Peyer's patch (tissue), 4 donors: Measurements from ENCODE around the gene SUCNR1. TPM values are rescaled to one million over a fixed set of nuclear protein-coding genes. Genes with fewer than 3 reads are reported as not detected.
"Not testable (repeated sequence)": the region's sequence is repeated elsewhere in the genome, so short reads cannot be mapped to it uniquely, and the experiment has no call there.

Experiments used
- DNase-seq, 3 donors: peaks; one replicate each; pipeline ENCODE4 v3.0.0-alpha.2; 2017 to 2019
- H3K27ac ChIP-seq, 4 donors: fragments of 200-600 bp; sonication (generic); one replicate each; pipeline ENCODE4 v1.5.1; 2016 to 2019
- H3K27me3 ChIP-seq, 2 donors: fragments of 200-600 bp; sonication (generic); one replicate each; pipeline ENCODE4 v1.5.1; 2019
- H3K36me3 ChIP-seq, 3 donors: fragments of 200-600 bp; sonication (generic); one replicate each; pipeline ENCODE4 v1.5.1; 2016 to 2019
- H3K4me1 ChIP-seq, 4 donors: fragments of 200-600 bp; sonication (generic); one replicate each; pipeline ENCODE4 v1.5.1; 2016 to 2019
- H3K4me3 ChIP-seq, 4 donors: fragments of 200-600 bp; sonication (generic); 1 replicate in 3 of 4; 2 replicates in 1 of 4; pipeline ENCODE4 v1.5.1; 2016 to 2019; ENCODE audit warnings: mild to moderate bottlenecking in 1 of 4
- H3K9me3 ChIP-seq, 4 donors: fragments of 200-600 bp; sonication (generic); one replicate each; pipeline ENCODE4 v1.5.1; 2016 to 2019; ENCODE audit warnings: mild to moderate bottlenecking in 1 of 4
- CTCF ChIP-seq, 6 experiments: fragments of 450-650 bp in 4 of 6; fragments of 200-600 bp in 2 of 6; sonication (generic) in 1 of 6; IDR thresholded peaks; one replicate each; pipeline ENCODE4 v1.5.1; 2017 to 2019; ENCODE audit warnings: antibody characterized with exemption in 6 of 6, mild to moderate bottlenecking in 3 of 6, moderate library complexity in 1 of 6
- POLR2A ChIP-seq, 2 donors: fragments of 450-650 bp; IDR thresholded peaks; one replicate each; pipeline ENCODE4 v1.5.1; 2017; ENCODE audit warnings: antibody characterized with exemption in 2 of 2, mild to moderate bottlenecking in 2 of 2, moderate library complexity in 2 of 2
- total RNA-seq, 4 donors: library from RNA; depleted of rRNA; stranded (reverse); fragments of >200 nt; gene quantifications; one replicate each; pipeline ENCODE4 v1.1.0, GENCODE V29; 2016

The SUCNR1 gene
- total RNA-seq, 4 donors from 2014 or later = 0.35 to 1.3 (median 0.57) TPM; not detected in 1

GRCh38 chr3:151880416-151880690 lies 6.9 kb downstream of the SUCNR1 start:
- H3K36me3 ChIP-seq = no peaks in the 10 kb centered on the region
- DNase-seq = no peak
- no peak overlapping the region for H3K4me3 ChIP-seq
- H3K27ac ChIP-seq = no peak overlapping the region
- no peaks in the 10 kb centered on the region for H3K9me3 ChIP-seq
- peaks cover 0 to 4% (median 0%) of the 10 kb centered on the region in 4 donors for H3K4me1 ChIP-seq
- TF ChIP-seq CTCF (IDR thresholded peaks at IDR 0.05) (no peak), POLR2A (IDR thresholded peaks at IDR 0.05) (no peak)
- no peaks in the 10 kb centered on the region for H3K27me3 ChIP-seq

DNA sequence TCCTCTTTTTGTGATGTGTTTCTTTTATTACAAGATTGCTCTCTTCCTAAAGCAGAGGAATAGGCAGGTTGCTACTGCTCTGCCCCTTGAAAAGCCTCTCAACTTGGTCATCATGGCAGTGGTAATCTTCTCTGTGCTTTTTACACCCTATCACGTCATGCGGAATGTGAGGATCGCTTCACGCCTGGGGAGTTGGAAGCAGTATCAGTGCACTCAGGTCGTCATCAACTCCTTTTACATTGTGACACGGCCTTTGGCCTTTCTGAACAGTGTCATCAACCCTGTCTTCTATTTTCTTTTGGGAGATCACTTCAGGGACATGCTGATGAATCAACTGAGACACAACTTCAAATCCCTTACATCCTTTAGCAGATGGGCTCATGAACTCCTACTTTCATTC lies 7.7 kb downstream of the SUCNR1 start:
- H3K36me3 ChIP-seq = no peaks in the 10 kb centered on the region
- H3K9me3 ChIP-seq = no peaks in the 10 kb centered on the region
- no peak overlapping the region for H3K4me3 ChIP-seq
- H3K4me1 ChIP-seq = peaks cover 0 to 4% (median 0%) of the 10 kb centered on the region in 4 donors
- no peak overlapping the region for H3K27ac ChIP-seq
- TF ChIP-seq POLR2A (IDR thresholded peaks at IDR 0.05) = no peak
- no peak for TF ChIP-seq CTCF (IDR thresholded peaks at IDR 0.05)
- DNase-seq = no peak
- H3K27me3 ChIP-seq = no peaks in the 10 kb centered on the region

DNA sequence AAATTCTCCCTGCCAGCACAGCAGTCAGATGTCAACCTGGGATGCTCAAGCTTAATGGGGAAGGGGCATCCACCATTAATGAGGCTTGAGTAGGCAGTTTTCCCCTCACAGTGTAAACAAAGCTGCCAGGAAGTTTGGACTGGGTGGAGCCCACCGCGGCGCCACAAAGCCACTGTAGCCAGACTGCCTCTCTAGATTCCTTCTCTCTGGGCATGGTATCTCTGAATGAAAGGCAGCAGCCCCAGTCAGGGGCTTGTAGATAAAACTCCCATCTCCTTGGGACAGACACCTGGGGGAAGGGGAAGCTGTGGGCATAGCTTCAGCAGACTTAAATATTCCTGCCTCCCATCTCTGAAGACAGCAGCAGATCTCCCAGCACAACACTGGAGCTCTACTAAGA lies 12.0 kb downstream of the SUCNR1 start:
- H3K4me3 ChIP-seq, H3K9me3 ChIP-seq: not testable (repeated sequence)

GRCh38 chr3:151887450-151888211 lies 14.2 kb downstream of the SUCNR1 start:
- not testable (repeated sequence) for DNase-seq, H3K27ac ChIP-seq, H3K4me3 ChIP-seq, H3K9me3 ChIP-seq, H3K4me1 ChIP-seq, H3K36me3 ChIP-seq, H3K27me3 ChIP-seq

More for the DNA sequence above, 12.0 kb downstream of the SUCNR1 start:
- not testable (repeated sequence) for H3K27ac ChIP-seq, H3K4me1 ChIP-seq, H3K27me3 ChIP-seq, DNase-seq, H3K36me3 ChIP-seq

DNA sequence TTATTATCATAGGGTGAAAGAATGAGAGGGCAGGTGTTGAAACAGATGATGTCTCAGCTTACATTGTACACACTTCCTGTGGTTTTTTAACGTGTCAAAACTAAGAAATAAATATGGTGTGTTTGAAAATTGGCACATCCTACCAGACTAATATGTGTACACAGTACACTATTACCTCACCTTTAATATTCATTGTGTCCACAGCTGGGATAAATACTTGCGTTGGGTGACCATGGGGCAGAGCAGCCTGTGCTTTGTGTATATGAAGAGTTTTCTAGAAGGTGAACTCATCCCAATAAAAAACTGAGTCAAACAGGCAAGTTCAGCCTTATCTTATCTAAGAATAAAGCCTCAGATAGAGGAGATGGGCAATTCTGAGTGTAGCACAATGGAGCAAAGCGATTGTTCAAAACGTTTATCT lies 17.3 kb downstream of the SUCNR1 start:
- H3K27me3 ChIP-seq = no peaks in the 10 kb centered on the region
- H3K4me1 ChIP-seq = no peaks in the 10 kb centered on the region
- TF ChIP-seq CTCF (IDR thresholded peaks at IDR 0.05) (no peak), POLR2A (IDR thresholded peaks at IDR 0.05) (no peak)
- H3K4me3 ChIP-seq = no peak overlapping the region
- DNase-seq = no peak
- H3K36me3 ChIP-seq = no peaks in the 10 kb centered on the region
- no peak overlapping the region for H3K27ac ChIP-seq
- H3K9me3 ChIP-seq = no peaks in the 10 kb centered on the region

- Histone ChIP-seq H3K4me3 (no peak overlapping the region), H3K27ac (no peak overlapping the region), H3K27me3 (no peaks in the 10 kb centered on the region), H3K4me1 (no peaks in the 10 kb centered on the region), H3K36me3 (no peaks in the 10 kb centered on the region), H3K9me3 (no peaks in the 10 kb centered on the region)
- DNase-seq = no peak
- no peak for TF ChIP-seq CTCF (IDR thresholded peaks at IDR 0.05)
- no peak for TF ChIP-seq POLR2A (IDR thresholded peaks at IDR 0.05)
These were observed 18.3 kb downstream of the SUCNR1 start for GRCh38 chr3:151891721-151892120.

- no peaks in the 10 kb centered on the region for H3K27me3 ChIP-seq
- no peak for TF ChIP-seq POLR2A (IDR thresholded peaks at IDR 0.05)
- TF ChIP-seq CTCF (IDR thresholded peaks at IDR 0.05) = no peak
These were observed 20.8 kb downstream of the SUCNR1 start for GRCh38 chr3:151894219-151894618.

More at GRCh38 chr3:151894219-151894618, 20.8 kb downstream of the SUCNR1 start:
- no peak overlapping the region for H3K27ac ChIP-seq
- no peak for DNase-seq
- H3K36me3 ChIP-seq = no peaks in the 10 kb centered on the region
- no peak overlapping the region for H3K4me3 ChIP-seq
- no peaks in the 10 kb centered on the region for H3K4me1 ChIP-seq
- no peaks in the 10 kb centered on the region for H3K9me3 ChIP-seq
